ENCODE data around the gene PRKN. TPM values are rescaled to one million over a fixed set of nuclear protein-coding genes. Genes with fewer than 3 reads are reported as not detected.

PRKN gene
- total and polyA plus RNA-seq, 5 donors from 2014 or later, result 0.24 to 3.7 (median 2.5) TPM

DNA sequence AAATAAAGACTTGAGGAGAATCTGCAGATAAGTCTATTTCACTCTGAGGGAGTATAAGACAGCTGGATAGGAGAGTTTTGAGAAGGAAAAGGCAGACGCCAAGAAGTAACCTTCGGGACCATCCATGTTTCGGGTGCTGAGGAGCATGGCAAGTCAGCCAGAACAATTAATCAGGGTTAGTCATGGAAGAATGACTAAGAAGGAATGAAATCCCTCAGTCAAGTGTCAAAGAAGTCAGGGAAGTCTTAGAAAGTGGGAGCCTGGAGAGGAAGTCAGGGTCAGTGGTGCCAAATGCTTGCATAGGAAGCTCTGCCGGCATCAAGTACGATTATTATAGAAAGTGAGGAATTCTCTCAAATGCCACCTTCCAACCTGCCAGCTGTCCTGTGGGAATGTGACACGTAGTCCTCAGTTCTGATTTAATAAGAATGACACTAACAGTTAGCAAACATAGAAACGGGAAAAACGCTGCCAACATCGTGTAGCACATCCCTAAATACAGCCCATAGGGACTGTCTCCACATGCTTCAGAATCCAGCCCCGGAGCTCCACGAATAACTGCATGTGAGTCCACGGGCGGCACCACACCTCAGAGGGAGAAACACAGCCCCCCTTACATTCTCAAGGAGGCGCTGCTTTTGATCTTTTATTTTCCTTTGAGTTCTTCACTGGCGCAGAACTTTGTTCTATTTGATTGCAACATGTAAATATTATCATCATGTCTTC is 602.7 kb downstream of the PRKN start:
- H3K9me3 ChIP-seq (ENCODE audit: control insufficient read depth in 2 of 2, low read length in 2 of 2), result no peaks in the 10 kb centered on the region
- DNase-seq (no peak), ATAC-seq (ENCODE audit: low read depth in 2 of 2) (no peak)
- Mint-ChIP-seq H3K27ac (no peak overlapping the region), H3K4me1 (no peaks in the 10 kb centered on the region), H3K4me3 (no peak overlapping the region), H3K36me3 (no peaks in the 10 kb centered on the region), H3K27me3 (no peaks in the 10 kb centered on the region), H3K9me3 (peaks cover 0 to 5% (median 1%) of the 10 kb centered on the region in 7 donors)
- no peaks in the 10 kb centered on the region for H3K36me3 ChIP-seq (ENCODE audit: control insufficient read depth, insufficient read depth, low read length)
- H3K27ac ChIP-seq (ENCODE audit: insufficient read depth, low read length, poor library complexity, severe bottlenecking), result no peak overlapping the region
- no peak overlapping the region for H3K4me3 ChIP-seq (ENCODE audit: low read depth, low read length)
- H3K4me1 ChIP-seq (ENCODE audit: control insufficient read depth, insufficient read depth, low read length, poor library complexity, severe bottlenecking), result no peaks in the 10 kb centered on the region
- no peaks in the 10 kb centered on the region for H3K27me3 ChIP-seq (ENCODE audit: control insufficient read depth, insufficient read depth, low read length)

DNA sequence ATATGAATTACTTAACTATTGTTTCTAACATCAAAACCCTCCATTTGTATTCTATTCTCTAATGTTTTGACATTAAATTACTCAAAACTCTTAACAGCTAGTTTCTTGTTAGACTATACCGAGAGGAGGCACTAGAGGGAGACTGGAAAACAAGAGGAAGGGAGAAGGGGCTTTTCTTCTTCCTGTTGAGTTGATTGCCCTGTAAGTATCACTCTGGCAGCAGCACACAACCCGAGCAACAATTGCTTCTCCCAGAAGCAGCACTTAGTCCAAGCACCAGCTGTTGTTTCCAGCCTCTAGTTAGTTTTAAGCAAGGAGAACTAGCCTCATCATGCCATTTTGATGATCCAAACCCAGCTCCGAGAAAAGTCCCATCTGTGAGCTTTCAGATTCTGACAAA is 603.8 kb downstream of the PRKN start:
- no peak overlapping the region for H3K27ac ChIP-seq (ENCODE audit: insufficient read depth, low read length, poor library complexity, severe bottlenecking)
- Mint-ChIP-seq H3K27ac (no peak overlapping the region), H3K9me3 (peaks cover 0 to 5% (median 2%) of the 10 kb centered on the region in 7 donors), H3K27me3 (no peaks in the 10 kb centered on the region), H3K36me3 (no peaks in the 10 kb centered on the region), H3K4me1 (no peaks in the 10 kb centered on the region), H3K4me3 (no peak overlapping the region)
- H3K4me3 ChIP-seq (ENCODE audit: low read depth, low read length), result no peak overlapping the region
- no peaks in the 10 kb centered on the region for H3K27me3 ChIP-seq (ENCODE audit: control insufficient read depth, insufficient read depth, low read length)
- H3K4me1 ChIP-seq (ENCODE audit: control insufficient read depth, insufficient read depth, low read length, poor library complexity, severe bottlenecking), result no peaks in the 10 kb centered on the region
- no peak for DNase-seq
- ATAC-seq (ENCODE audit: low read depth in 2 of 2), result no peak
- no peaks in the 10 kb centered on the region for H3K9me3 ChIP-seq (ENCODE audit: control insufficient read depth in 2 of 2, low read length in 2 of 2)
- H3K36me3 ChIP-seq (ENCODE audit: control insufficient read depth, insufficient read depth, low read length), result no peaks in the 10 kb centered on the region

DNA sequence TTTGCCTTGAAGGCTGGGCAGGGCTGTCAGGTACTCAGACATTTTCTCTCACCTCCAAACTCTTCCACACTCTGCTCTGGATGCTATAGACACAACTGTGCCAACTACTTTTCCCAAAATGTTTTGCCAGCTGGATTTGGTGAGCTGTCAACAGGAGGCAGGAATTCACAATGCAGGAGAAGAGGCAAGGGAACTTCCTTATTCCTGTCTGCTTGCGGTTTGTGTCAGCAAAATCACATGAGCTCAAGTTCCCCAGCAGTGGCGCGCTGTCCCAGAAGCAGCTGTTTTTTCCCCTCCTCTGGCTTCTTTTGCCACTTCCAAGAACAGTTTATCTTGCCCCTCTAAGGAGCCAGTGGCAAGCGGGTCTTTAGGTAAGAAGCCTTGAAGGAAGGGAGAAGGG is 608.2 kb downstream of the PRKN start:
- H3K9me3 ChIP-seq (ENCODE audit: control insufficient read depth in 2 of 2, low read length in 2 of 2), result no peaks in the 10 kb centered on the region
- peaks cover 0 to 7% (median 0%) of the 10 kb centered on the region in 7 donors for H3K9me3 Mint-ChIP-seq

DNA sequence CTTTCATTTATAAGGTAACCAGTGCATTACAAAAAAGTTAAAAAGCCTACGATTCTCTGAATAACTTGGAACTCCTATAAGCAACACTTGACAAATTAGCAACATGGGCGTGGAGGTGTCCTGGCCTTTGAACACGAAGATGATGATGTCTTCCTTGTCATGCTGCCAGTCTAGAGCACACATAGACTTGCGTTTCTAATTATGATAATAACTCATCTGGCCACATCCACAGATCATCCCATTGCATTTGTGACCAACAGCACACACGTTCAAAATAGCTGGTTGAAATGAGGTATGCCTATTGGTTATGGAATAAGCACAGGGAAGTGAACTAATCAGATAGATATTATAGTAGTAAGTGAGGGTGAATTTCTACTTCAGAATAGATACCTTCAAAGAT is 608.9 kb downstream of the PRKN start:
- H3K36me3 Mint-ChIP-seq, result no peaks in the 10 kb centered on the region
- H3K4me1 ChIP-seq (ENCODE audit: control insufficient read depth, insufficient read depth, low read length, poor library complexity, severe bottlenecking), result no peaks in the 10 kb centered on the region
- no peak overlapping the region for H3K4me3 ChIP-seq (ENCODE audit: low read depth, low read length)
- no peaks in the 10 kb centered on the region for H3K9me3 ChIP-seq (ENCODE audit: control insufficient read depth in 2 of 2, low read length in 2 of 2)
- H3K27me3 ChIP-seq (ENCODE audit: control insufficient read depth, insufficient read depth, low read length), result no peaks in the 10 kb centered on the region
- H3K27ac ChIP-seq (ENCODE audit: insufficient read depth, low read length, poor library complexity, severe bottlenecking), result no peak overlapping the region
- H3K4me3 Mint-ChIP-seq, result no peak overlapping the region
- no peaks in the 10 kb centered on the region for H3K4me1 Mint-ChIP-seq
- no peak overlapping the region for H3K27ac Mint-ChIP-seq
- H3K36me3 ChIP-seq (ENCODE audit: control insufficient read depth, insufficient read depth, low read length), result no peaks in the 10 kb centered on the region
- ATAC-seq (ENCODE audit: low read depth in 2 of 2) (no peak), DNase-seq (no peak)
- no peaks in the 10 kb centered on the region for H3K27me3 Mint-ChIP-seq
- peaks cover 0 to 7% (median 0%) of the 10 kb centered on the region in 7 donors for H3K9me3 Mint-ChIP-seq

More for the DNA sequence above, 608.2 kb downstream of the PRKN start:
- Mint-ChIP-seq H3K36me3 (no peaks in the 10 kb centered on the region), H3K27me3 (no peaks in the 10 kb centered on the region), H3K27ac (no peak overlapping the region), H3K4me3 (no peak overlapping the region), H3K4me1 (no peaks in the 10 kb centered on the region)
- Histone ChIP-seq H3K27me3 (ENCODE audit: control insufficient read depth, insufficient read depth, low read length) (no peaks in the 10 kb centered on the region), H3K4me1 (ENCODE audit: control insufficient read depth, insufficient read depth, low read length, poor library complexity, severe bottlenecking) (no peaks in the 10 kb centered on the region), H3K4me3 (ENCODE audit: low read depth, low read length) (no peak overlapping the region), H3K27ac (ENCODE audit: insufficient read depth, low read length, poor library complexity, severe bottlenecking) (no peak overlapping the region), H3K36me3 (ENCODE audit: control insufficient read depth, insufficient read depth, low read length) (no peaks in the 10 kb centered on the region)
- ATAC-seq (ENCODE audit: low read depth in 2 of 2) (no peak), DNase-seq (no peak)

DNA sequence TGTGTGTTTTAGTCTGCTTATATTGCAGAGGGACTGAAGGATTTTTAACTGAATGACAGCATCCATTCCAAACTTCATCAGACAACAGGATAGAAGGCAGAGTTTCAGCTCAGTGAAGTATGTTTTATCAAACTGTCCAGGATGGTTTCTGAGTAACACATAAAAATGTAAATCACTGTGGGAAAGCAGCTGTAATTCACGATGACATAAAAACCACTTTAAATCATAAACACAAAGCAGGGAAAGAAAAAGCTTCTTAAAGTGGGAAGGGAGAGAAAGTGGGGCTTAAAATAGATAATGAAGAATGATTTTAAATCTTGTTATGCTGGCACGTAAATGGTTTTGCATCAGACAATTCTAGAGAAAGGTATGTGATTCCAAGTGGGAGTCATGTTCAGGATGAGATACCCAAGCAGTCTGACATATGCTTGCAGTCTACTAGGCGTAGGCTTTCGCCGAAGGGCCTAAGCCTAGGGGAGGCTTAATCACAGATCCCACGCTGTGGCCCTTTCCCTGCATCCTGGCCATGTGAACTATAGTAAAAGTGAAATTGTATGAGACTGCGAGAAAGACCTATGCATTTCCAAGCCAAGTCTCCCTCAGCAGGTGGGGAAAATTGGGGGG is 610.6 kb downstream of the PRKN start:
- Histone ChIP-seq H3K9me3 (ENCODE audit: control insufficient read depth in 2 of 2, low read length in 2 of 2) (no peaks in the 10 kb centered on the region), H3K27ac (ENCODE audit: insufficient read depth, low read length, poor library complexity, severe bottlenecking) (no peak overlapping the region), H3K4me3 (ENCODE audit: low read depth, low read length) (no peak overlapping the region), H3K36me3 (ENCODE audit: control insufficient read depth, insufficient read depth, low read length) (no peaks in the 10 kb centered on the region), H3K4me1 (ENCODE audit: control insufficient read depth, insufficient read depth, low read length, poor library complexity, severe bottlenecking) (no peaks in the 10 kb centered on the region), H3K27me3 (ENCODE audit: control insufficient read depth, insufficient read depth, low read length) (no peaks in the 10 kb centered on the region)
- no peaks in the 10 kb centered on the region for H3K4me1 Mint-ChIP-seq
- ATAC-seq (ENCODE audit: low read depth in 2 of 2), result no peak
- H3K27ac Mint-ChIP-seq, result no peak overlapping the region
- no peak for DNase-seq
- H3K36me3 Mint-ChIP-seq, result no peaks in the 10 kb centered on the region
- H3K27me3 Mint-ChIP-seq, result no peaks in the 10 kb centered on the region
- H3K4me3 Mint-ChIP-seq, result no peak overlapping the region
- H3K9me3 Mint-ChIP-seq, result peaks cover 0 to 7% (median 0%) of the 10 kb centered on the region in 7 donors

DNA sequence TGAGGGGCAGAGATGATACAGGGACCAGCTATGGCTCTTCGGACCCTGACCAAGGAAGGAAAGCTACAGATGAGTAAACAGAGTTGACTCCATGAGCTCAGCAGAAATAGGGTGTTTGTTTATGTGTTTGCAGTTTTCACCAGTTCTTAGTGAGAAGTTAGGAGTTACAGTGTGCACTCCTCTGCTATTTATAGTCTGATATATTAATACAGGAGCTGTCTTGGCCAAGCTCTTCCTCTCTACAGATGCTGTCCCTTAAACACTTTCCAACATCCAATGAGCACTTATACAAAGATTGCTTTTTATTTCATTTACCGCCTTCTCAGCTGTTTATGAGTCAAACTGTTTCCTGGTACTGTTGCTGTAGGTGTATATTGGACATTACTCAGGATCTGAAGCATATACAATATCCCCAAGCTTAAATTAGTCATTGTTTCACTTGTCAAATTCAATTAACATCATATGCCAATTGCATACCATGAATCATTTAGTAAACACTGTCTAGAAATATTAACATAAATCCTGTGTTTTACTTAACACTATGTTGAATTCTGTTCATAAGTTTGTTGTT is 618.0 kb downstream of the PRKN start:
- Histone ChIP-seq H3K4me3 (ENCODE audit: low read depth, low read length) (no peak overlapping the region), H3K4me1 (ENCODE audit: control insufficient read depth, insufficient read depth, low read length, poor library complexity, severe bottlenecking) (no peaks in the 10 kb centered on the region), H3K36me3 (ENCODE audit: control insufficient read depth, insufficient read depth, low read length) (no peaks in the 10 kb centered on the region), H3K27ac (ENCODE audit: insufficient read depth, low read length, poor library complexity, severe bottlenecking) (no peak overlapping the region), H3K9me3 (ENCODE audit: control insufficient read depth in 2 of 2, low read length in 2 of 2) (no peaks in the 10 kb centered on the region), H3K27me3 (ENCODE audit: control insufficient read depth, insufficient read depth, low read length) (no peaks in the 10 kb centered on the region)
- Mint-ChIP-seq H3K4me1 (no peaks in the 10 kb centered on the region), H3K9me3 (peaks cover 0 to 8% (median 1%) of the 10 kb centered on the region in 7 donors), H3K27me3 (no peaks in the 10 kb centered on the region), H3K27ac (no peak overlapping the region), H3K4me3 (no peak overlapping the region), H3K36me3 (no peaks in the 10 kb centered on the region)
- ATAC-seq (ENCODE audit: low read depth in 2 of 2) (no peak), DNase-seq (no peak)

DNA sequence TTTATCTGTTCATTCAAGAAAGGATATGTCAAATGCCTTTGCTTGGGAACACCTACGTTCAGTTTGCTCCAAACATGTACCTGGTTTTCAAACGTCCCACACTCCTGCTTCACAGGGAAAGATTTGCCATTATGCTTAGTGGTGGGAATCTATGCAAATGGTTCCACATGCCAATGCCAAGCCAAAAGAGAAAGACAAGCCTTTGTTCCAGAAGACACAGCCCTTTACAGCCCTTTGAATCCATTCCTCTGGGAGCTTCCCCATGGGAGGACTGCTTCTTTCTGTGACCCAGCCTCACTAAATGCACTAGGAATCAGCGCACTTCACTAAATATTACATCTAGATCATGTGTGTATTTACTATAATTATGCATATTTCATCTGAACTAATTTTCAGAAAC is 619.5 kb downstream of the PRKN start:
- no peaks in the 10 kb centered on the region for H3K36me3 Mint-ChIP-seq

More for the DNA sequence above, 619.5 kb downstream of the PRKN start:
- Histone ChIP-seq H3K4me3 (ENCODE audit: low read depth, low read length) (no peak overlapping the region), H3K36me3 (ENCODE audit: control insufficient read depth, insufficient read depth, low read length) (no peaks in the 10 kb centered on the region), H3K4me1 (ENCODE audit: control insufficient read depth, insufficient read depth, low read length, poor library complexity, severe bottlenecking) (no peaks in the 10 kb centered on the region), H3K9me3 (ENCODE audit: control insufficient read depth in 2 of 2, low read length in 2 of 2) (no peaks in the 10 kb centered on the region), H3K27ac (ENCODE audit: insufficient read depth, low read length, poor library complexity, severe bottlenecking) (no peak overlapping the region), H3K27me3 (ENCODE audit: control insufficient read depth, insufficient read depth, low read length) (no peaks in the 10 kb centered on the region)
- ATAC-seq (ENCODE audit: low read depth in 2 of 2), result no peak
- peaks cover 0 to 8% (median 2%) of the 10 kb centered on the region in 7 donors for H3K9me3 Mint-ChIP-seq
- no peaks in the 10 kb centered on the region for H3K4me1 Mint-ChIP-seq
- no peak overlapping the region for H3K27ac Mint-ChIP-seq
- no peak overlapping the region for H3K4me3 Mint-ChIP-seq
- DNase-seq, result no peak
- no peaks in the 10 kb centered on the region for H3K27me3 Mint-ChIP-seq
